Mesodermal cell (in vitro differentiated cells): ENCODE data around the gene TMEM91.

ENCODE experiments used
- H3K27ac ChIP-seq: 2 replicates; pipeline ENCODE4 v1.7.0; 2013; ENCODE audit warnings: mild to moderate bottlenecking, low read depth, low read length, moderate library complexity; ENCODE audit not compliant: severe bottlenecking
- H3K36me3 ChIP-seq: 2 replicates; pipeline ENCODE4 v1.7.1; 2013; ENCODE audit warnings: mild to moderate bottlenecking, low read length, moderate library complexity; ENCODE audit not compliant: control insufficient read depth, insufficient read depth
- H3K4me1 ChIP-seq: one replicate; pipeline ENCODE4 v1.7.1; 2013; ENCODE audit warnings: mild to moderate bottlenecking, low read length; ENCODE audit not compliant: insufficient read depth, control insufficient read depth, poor library complexity, severe bottlenecking
- H3K4me3 ChIP-seq: 2 replicates; pipeline ENCODE4 v1.7.0; 2013; ENCODE audit warnings: low read length, control low read depth, mild to moderate bottlenecking; ENCODE audit not compliant: insufficient read depth, poor library complexity, severe bottlenecking; ENCODE audit errors: extremely low read depth
- H3K9me3 ChIP-seq: 2 replicates; pipeline ENCODE4 v1.7.1; 2013; ENCODE audit warnings: mild to moderate bottlenecking, low read length, moderate library complexity; ENCODE audit not compliant: control insufficient read depth
- WGBS, 2 experiments: methylation state at CpG; one replicate each; pipeline ENCODE4 v1.1.5; 2013; ENCODE audit warnings: missing lambda C conversion rate in 2 of 2; ENCODE audit not compliant: insufficient coverage in 2 of 2; 5-methylcytosine and 5-hydroxymethylcytosine counted together

The TMEM91 gene

DNA sequence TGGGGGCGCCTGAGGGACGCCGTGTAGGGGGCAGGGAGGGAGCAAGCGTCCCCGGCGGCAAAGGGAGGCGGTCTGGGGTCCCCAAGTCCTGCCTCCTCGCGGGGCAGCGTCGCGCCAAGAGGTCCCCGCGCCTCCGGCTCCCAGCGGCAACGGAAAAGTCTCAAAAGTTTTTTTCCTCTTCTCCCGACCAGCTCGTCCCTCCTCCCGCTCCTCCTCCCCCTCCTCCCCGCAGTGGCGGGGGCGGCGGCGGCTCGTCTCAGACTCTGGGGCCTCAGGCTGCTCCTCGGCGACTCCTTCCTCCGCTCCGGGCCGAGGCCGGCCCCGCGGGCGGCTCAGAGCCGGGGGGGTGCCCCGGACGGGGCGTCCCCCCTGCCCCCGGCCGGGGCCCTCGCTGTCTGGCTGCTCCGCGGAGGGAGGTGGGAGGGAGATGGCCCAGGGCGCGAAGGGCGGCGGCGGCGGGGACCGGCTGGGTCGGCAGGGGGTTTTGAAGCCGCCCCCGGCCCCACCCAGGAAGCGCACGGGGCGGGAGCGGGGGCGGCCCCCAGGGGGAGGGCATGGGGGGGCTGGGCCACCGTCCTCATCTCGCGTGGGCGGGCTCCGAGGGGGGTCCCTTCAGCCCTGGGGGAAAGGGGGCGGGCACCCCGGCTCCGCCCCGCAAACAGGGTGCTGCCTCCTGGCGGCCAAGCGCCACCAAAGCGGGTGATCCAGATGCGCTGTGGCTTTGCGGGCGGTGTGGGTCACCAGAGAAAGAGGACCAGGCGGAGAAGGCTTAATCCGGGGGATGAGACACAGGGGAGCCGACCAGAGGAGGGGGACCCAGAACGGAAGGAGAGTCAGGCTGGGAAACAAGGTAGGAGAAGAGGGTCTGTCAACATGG is 22.6 kb upstream of the TMEM91 start, which contains the start of gene TGFB1:
Gene TGFB1 (minus strand): TSS at position 457 of the 877 bp plus-strand sequence. CDS start 878 bp downstream, outside the sequence.
- H3K36me3 ChIP-seq = peaks cover 24% of the 10 kb centered on the region
- peak within 1 kb of the TSS; percentile 96 for H3K4me3 ChIP-seq
- 0 to 2% methylated on average over 26 to 41 of the region's 78 CpGs for WGBS, 2 experiments
- no peak within 1 kb of the TSS for H3K27ac ChIP-seq
- no peaks in the 10 kb centered on the region for H3K9me3 ChIP-seq
- peaks cover 6% of the 10 kb centered on the region for H3K4me1 ChIP-seq

DNA sequence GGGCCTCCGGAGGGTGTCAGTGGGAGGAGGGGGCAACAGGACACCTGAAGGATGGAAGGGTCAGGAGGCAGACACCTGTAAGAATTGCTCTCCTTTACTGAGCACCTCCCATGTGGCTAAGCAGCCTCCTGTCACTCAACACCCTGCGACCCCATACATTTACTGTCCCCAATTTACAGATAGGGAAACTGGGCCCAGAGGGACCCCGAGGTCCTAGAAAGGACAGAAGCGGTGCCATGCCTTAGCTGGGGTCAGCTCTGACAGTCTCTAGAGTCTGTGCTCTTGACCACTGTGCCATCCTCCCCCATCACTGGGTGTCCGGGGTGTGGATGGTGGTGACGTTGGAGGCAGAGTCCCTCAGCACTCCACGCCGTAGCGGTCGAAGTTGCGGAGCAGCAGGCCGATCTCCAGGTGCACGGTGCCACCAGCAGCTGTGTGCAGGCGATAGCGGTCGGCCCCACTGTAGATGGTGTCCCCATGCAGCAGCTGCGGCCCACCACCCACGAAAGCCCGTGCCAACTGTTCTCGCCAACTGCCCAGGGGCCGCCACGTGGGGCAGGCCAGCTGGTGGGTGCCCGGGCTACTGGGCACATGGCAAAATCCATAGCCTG is 21.9 kb upstream of the TMEM91 start:
- 92 to 94% methylated on average over 21 to 22 of the region's 23 CpGs for WGBS, 2 experiments
- no peak overlapping the region for H3K27ac ChIP-seq
- H3K4me1 ChIP-seq = peaks cover 6% of the 10 kb centered on the region
- no peaks in the 10 kb centered on the region for H3K9me3 ChIP-seq
- peaks cover 16% of the 10 kb centered on the region for H3K36me3 ChIP-seq
- peak overlapping the region; percentile 96 for H3K4me3 ChIP-seq

DNA sequence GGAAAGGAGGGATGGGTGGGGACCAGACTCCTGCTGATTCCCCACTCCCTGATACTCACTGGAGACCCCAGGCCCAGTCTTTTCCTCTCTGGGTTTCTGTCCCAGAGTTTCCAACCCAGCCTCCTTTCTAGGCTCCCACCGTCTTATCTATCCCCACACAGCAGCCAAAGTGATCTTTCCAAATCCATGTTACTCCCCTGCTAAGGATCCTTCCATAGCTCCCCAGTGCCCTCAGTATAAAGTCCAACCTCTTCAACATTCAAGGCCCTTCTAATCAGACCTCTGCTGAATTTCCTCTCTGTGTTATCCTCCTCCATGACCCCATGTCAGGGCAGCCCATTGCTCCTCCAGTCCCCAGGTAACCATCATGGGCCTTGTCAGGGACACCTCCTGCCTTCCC is 21.3 kb upstream of the TMEM91 start:
- WGBS, 2 experiments = 85 to 90% methylated on average over 1 of the region's 1 CpG
- no peak overlapping the region for H3K27ac ChIP-seq
- peaks cover 11% of the 10 kb centered on the region for H3K36me3 ChIP-seq
- peaks cover 2% of the 10 kb centered on the region for H3K4me1 ChIP-seq
- no peak overlapping the region for H3K4me3 ChIP-seq
- H3K9me3 ChIP-seq = no peaks in the 10 kb centered on the region

DNA sequence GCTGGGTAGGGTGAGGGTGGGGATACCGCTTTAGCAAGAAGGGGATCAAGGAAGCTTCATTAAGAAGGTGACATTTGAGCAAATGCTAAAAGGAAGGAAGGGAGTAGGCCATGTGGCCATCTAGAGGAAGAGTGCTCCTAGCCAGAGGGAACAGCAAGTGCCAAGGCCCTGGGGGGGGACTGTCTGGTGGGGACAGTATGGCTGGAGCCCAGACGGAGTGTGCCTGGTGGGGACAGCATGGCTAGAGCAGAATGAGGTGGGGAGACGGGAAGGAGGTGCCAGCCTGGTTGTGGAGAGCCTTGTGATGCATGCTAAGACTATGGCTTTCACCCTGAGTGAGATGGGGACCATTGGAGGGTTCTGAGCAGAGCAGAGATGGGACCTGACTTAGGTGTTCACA is 20.5 kb upstream of the TMEM91 start:
- Histone ChIP-seq H3K4me1 (peaks cover 2% of the 10 kb centered on the region), H3K9me3 (no peaks in the 10 kb centered on the region), H3K36me3 (peaks cover 7% of the 10 kb centered on the region), H3K4me3 (no peak overlapping the region), H3K27ac (no peak overlapping the region)
- 97 to 98% methylated on average over 3 of the region's 3 CpGs for WGBS, 2 experiments

DNA sequence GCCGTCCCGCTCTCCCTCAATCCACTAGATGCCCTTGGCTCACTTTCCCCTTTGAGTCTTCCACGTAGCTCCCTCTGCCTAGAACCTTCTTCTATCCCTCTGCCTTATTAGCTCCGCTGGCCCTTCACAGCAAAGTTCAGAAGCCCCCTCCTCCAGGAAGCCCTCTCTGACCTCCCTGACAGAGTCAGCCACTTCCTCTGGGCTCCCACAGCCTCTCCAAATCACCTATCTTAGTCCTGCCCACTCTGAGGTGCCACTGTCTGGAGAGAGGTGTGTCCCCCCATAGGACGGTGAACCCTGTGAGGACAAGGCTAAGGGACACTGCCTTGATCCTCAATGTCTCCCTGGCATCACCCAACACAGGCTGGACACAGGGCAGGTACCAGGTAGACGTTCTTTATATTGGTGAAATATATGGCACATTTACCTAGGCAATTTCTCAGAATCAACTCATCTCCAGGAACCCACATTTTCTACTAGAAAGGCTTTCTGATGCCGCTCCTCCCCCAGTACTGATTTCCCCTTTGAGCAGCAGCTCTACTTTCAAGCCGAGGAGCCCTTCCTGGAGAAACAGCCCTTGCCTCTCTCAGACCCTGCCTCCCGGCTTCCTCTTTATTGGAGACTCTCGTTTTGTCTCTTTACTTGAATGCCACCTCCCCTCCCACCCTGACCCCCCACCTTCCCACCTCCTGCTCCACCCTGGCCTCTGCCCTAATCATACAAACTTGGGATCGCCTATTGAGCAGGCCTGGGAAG is 19.2 kb upstream of the TMEM91 start:
- Histone ChIP-seq H3K4me3 (no peak overlapping the region), H3K4me1 (peaks cover 2% of the 10 kb centered on the region), H3K27ac (no peak overlapping the region), H3K9me3 (no peaks in the 10 kb centered on the region), H3K36me3 (peaks cover 7% of the 10 kb centered on the region)
- 94 to 100% methylated on average over 4 to 8 of the region's 11 CpGs for WGBS, 2 experiments

DNA sequence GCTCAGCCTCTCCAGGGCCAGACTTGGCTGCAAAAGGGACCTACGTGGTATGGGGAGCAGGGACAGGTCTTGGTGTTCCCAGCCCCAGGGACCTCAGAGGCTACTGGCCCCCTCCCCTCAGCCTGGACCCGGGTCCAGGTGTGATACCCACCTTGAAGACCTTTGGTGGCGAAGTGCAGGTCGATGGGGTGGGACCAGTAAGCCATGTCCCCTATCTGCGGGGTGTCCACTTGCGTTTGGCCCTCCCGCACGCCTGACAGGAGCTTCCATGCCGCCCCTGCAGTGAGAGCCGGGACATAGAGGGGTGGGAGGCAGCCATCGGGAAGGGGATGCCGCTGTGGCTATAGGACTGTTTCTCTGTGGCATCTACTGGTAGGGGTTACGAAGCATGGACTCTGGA is 18.6 kb upstream of the TMEM91 start:
- Histone ChIP-seq H3K4me1 (peaks cover 2% of the 10 kb centered on the region), H3K36me3 (peaks cover 7% of the 10 kb centered on the region), H3K9me3 (no peaks in the 10 kb centered on the region), H3K27ac (no peak overlapping the region), H3K4me3 (no peak overlapping the region)
- WGBS, 2 experiments = 94 to 97% methylated on average over 12 to 13 of the region's 13 CpGs

DNA sequence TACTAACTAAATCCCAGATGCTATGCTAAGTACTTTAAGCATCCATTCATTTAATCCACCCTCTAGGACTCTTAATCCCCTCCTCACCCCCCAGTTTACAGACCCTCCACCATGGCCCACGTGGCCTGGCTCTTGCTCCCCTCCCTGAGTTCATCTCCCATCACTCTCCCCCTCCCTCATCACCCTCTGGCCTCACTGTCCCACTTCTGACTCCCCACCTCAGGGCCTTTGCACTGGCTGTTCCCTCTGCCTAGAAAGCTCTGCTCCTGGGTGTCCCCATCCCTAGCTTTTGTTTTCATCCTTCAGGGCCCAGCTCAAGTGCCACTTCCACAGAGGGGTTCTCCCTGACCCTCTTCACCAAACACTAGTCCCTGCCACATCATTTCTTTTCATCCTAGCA is 16.6 kb upstream of the TMEM91 start:
- no peaks in the 10 kb centered on the region for H3K9me3 ChIP-seq
- no peak overlapping the region for H3K4me3 ChIP-seq
- peaks cover 3% of the 10 kb centered on the region for H3K36me3 ChIP-seq
- peaks cover 5% of the 10 kb centered on the region for H3K4me1 ChIP-seq
- whole genome bisulfite sequencing, 2 experiments = 94 to 100% methylated on average over 1 of the region's 1 CpG
- no peak overlapping the region for H3K27ac ChIP-seq

DNA sequence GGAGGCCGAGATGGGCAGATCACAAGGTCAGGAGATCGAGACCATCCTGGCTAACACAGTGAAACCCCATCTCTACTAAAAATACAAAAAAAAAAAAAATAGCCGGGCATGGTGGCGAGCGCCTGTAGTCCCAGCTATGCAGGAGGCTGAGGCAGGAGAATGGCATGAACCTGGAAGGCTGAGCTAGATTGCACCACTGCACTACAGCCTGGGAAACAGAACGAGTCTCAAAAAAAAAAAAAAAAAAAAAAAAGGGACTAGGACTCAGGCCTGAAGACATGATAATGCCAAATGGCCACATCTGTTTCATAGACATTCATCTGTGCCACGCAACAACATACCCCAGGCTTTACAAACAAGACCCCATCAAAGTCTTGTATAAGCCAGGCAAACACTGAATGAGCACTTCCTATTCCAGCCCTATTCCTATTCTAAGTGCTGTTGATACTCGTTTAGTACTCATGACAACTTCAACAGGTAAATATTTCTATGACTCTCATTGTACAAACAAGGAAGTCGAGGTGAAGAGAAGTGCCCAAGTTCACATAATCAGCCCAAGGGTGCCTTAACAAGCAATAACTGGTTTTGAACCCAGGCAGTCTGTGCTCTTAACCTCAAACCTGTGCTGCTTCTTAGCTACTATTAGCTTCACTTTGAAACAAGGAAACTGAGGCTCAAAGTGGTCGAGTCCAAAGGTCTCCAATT is 14.0 kb upstream of the TMEM91 start:
- peaks cover 3% of the 10 kb centered on the region for H3K36me3 ChIP-seq
- 89 to 98% methylated on average over 3 to 5 of the region's 10 CpGs for WGBS, 2 experiments
- H3K27ac ChIP-seq = no peak overlapping the region
- H3K9me3 ChIP-seq = no peaks in the 10 kb centered on the region
- no peak overlapping the region for H3K4me3 ChIP-seq
- H3K4me1 ChIP-seq = peaks cover 7% of the 10 kb centered on the region

DNA sequence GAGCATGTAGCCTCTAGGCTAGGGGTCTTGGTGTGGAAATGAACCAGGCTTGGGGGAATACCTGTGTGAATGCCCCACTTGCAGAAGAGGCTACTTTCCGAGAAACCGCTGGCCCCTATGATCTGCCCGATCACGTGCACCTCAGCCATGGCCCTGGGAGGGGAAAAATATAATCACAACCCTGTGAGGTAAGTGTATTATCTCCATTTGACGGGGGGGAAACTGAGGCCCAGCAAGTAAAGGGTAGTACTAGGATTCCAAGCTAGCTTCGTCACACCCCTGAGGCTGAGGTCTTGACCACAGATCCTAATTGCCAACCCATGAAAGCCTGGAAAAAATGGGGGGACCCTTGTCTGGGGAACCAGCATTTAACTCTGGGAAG is 13.0 kb upstream of the TMEM91 start:
- WGBS, 2 experiments = 59 to 88% methylated on average over 5 to 6 of the region's 6 CpGs
- no peaks in the 10 kb centered on the region for H3K9me3 ChIP-seq
- H3K4me3 ChIP-seq = peak overlapping the region; percentile 67
- H3K4me1 ChIP-seq = peaks cover 7% of the 10 kb centered on the region
- peaks cover 3% of the 10 kb centered on the region for H3K36me3 ChIP-seq
- peak overlapping the region; percentile 100 for H3K27ac ChIP-seq
